DOHH2 (cell line): Measurements from ENCODE around the gene SLC39A11.

Experiments
- H3F3A ChIP-seq: fragments of 200-600 bp; sonication (generic), shearing (Covaris generic); 2 replicates; pipeline ENCODE4 v1.6.0; 2016; ENCODE audit warnings: antibody characterized with exemption, mild to moderate bottlenecking; ENCODE audit not compliant: control insufficient read depth, insufficient read depth
- H3K27ac ChIP-seq: fragments of 200-600 bp; sonication (generic); 2 replicates; pipeline ENCODE4 v1.5.1; 2014; ENCODE audit warnings: low read depth, mild to moderate bottlenecking, low read length, moderate library complexity
- H3K27me3 ChIP-seq: fragments of 200-600 bp; sonication (generic); 2 replicates; pipeline ENCODE4 v1.6.1; 2014; ENCODE audit warnings: mild to moderate bottlenecking, low read length, mixed read lengths; ENCODE audit not compliant: control insufficient read depth
- H3K36me3 ChIP-seq: fragments of 200-600 bp; sonication (generic); 2 replicates; pipeline ENCODE4 v1.6.1; 2014; ENCODE audit warnings: mild to moderate bottlenecking, low read length, moderate library complexity, mixed read lengths; ENCODE audit not compliant: control insufficient read depth
- H3K4me1 ChIP-seq: fragments of 200-600 bp; sonication (generic); 2 replicates; pipeline ENCODE4 v1.6.1; 2014; ENCODE audit warnings: mild to moderate bottlenecking, low read length, mixed read lengths; ENCODE audit not compliant: control insufficient read depth
- H3K4me2 ChIP-seq: fragments of 200-600 bp; sonication (generic); 2 replicates; pipeline ENCODE4 v1.6.0; 2014; ENCODE audit warnings: mild to moderate bottlenecking, low read length, moderate library complexity
- H3K4me3 ChIP-seq: fragments of 200-600 bp; sonication (generic); 2 replicates; pipeline ENCODE4 v1.5.1; 2014; ENCODE audit warnings: mild to moderate bottlenecking, low read length, mixed read lengths
- H3K79me2 ChIP-seq: fragments of 200-600 bp; sonication (generic); 2 replicates; pipeline ENCODE4 v1.6.1; 2014; ENCODE audit warnings: mild to moderate bottlenecking, low read length, mixed read lengths; ENCODE audit not compliant: control insufficient read depth
- H3K9me2 ChIP-seq: fragments of 200-600 bp; sonication (generic); replicated peaks from 2 replicates; pipeline ENCODE4 v1.6.1; 2014; ENCODE audit warnings: mild to moderate bottlenecking, low read length, mixed read lengths; ENCODE audit not compliant: control insufficient read depth
- H3K9me3 ChIP-seq: fragments of 200-600 bp; sonication (generic); 2 replicates; pipeline ENCODE4 v1.6.1; 2014; ENCODE audit warnings: antibody characterized with exemption, low read length, mixed read lengths; ENCODE audit not compliant: control insufficient read depth, insufficient read depth
- H4K20me1 ChIP-seq: fragments of 200-600 bp; sonication (generic); 2 replicates; pipeline ENCODE4 v1.6.0; 2014; ENCODE audit warnings: low read depth, mild to moderate bottlenecking, antibody characterized with exemption, low read length, moderate library complexity; ENCODE audit not compliant: control insufficient read depth, insufficient read depth
- CTCF ChIP-seq: fragments of 200-600 bp; sonication (generic); IDR thresholded peaks from one replicate; pipeline ENCODE4 v1.5.1; 2014; ENCODE audit warnings: antibody characterized with exemption, mild to moderate bottlenecking, low read depth, low read length; ENCODE audit not compliant: poor library complexity, severe bottlenecking
- EZH2phosphoT487 ChIP-seq: fragments of 200-600 bp; sonication (generic); IDR thresholded peaks from 2 replicates; pipeline ENCODE4 v1.6.1; 2017; ENCODE audit warnings: borderline replicate concordance, mild to moderate bottlenecking, antibody characterized with exemption, low read length, moderate library complexity, mixed read lengths

The SLC39A11 gene

GRCh38 chr17:73139296-73139695 is 46.8 kb upstream of the SLC39A11 start:
- no peak overlapping the region for H3K27ac ChIP-seq
- no peak overlapping the region for H3K4me2 ChIP-seq
- H3K36me3 ChIP-seq, result no peaks in the 10 kb centered on the region; the same call in 1 of the 2 replicates
- TF ChIP-seq EZH2phosphoT487, result no peak
- no peak for TF ChIP-seq CTCF
- H3K4me3 ChIP-seq, result no peak overlapping the region
- no peaks in the 10 kb centered on the region for H3F3A ChIP-seq
- peaks cover 9% of the 10 kb centered on the region for H3K4me1 ChIP-seq
- no peaks in the 10 kb centered on the region for H3K27me3 ChIP-seq
- peaks cover 12% of the 10 kb centered on the region; the same call in 1 of the 2 replicates for H3K9me3 ChIP-seq
- no peaks in the 10 kb centered on the region for H4K20me1 ChIP-seq
- H3K9me2 ChIP-seq, result no peaks in the 10 kb centered on the region
- no peaks in the 10 kb centered on the region for H3K79me2 ChIP-seq

GRCh38 chr17:73138541-73139138 is 46.2 kb upstream of the SLC39A11 start:
- H3K36me3 ChIP-seq, result no peaks in the 10 kb centered on the region; the same call in 1 of the 2 replicates
- no peak overlapping the region for H3K27ac ChIP-seq
- peaks cover 13% of the 10 kb centered on the region for H3K4me1 ChIP-seq
- H3K9me3 ChIP-seq, result peaks cover 11% of the 10 kb centered on the region; the same call in 1 of the 2 replicates
- no peaks in the 10 kb centered on the region for H3F3A ChIP-seq
- no peak overlapping the region for H3K4me2 ChIP-seq
- H3K79me2 ChIP-seq, result no peaks in the 10 kb centered on the region
- no peaks in the 10 kb centered on the region for H3K27me3 ChIP-seq
- H3K9me2 ChIP-seq, result no peaks in the 10 kb centered on the region
- H4K20me1 ChIP-seq, result no peaks in the 10 kb centered on the region
- TF ChIP-seq CTCF, result no peak
- no peak for TF ChIP-seq EZH2phosphoT487
- no peak overlapping the region for H3K4me3 ChIP-seq

- Histone ChIP-seq H3K79me2 (no peaks in the 10 kb centered on the region), H3K4me1 (peaks cover 17% of the 10 kb centered on the region), H3F3A (no peaks in the 10 kb centered on the region), H3K9me3 (peaks cover 11% of the 10 kb centered on the region; the same call in 1 of the 2 replicates), H3K27ac (no peak overlapping the region), H4K20me1 (no peaks in the 10 kb centered on the region), H3K36me3 (no peaks in the 10 kb centered on the region; the same call in 1 of the 2 replicates), H3K4me2 (no peak overlapping the region), H3K9me2 (no peaks in the 10 kb centered on the region), H3K27me3 (no peaks in the 10 kb centered on the region), H3K4me3 (no peak overlapping the region)
- TF ChIP-seq CTCF (no peak), EZH2phosphoT487 (no peak)
Observed at GRCh38 chr17:73137376-73137775, 44.9 kb upstream of the SLC39A11 start.
